SU-DHL-6 (cell line): Measurements from ENCODE around the gene NCAPG2.
"Not testable (repeated sequence)": the region's sequence is repeated elsewhere in the genome, so short reads cannot be mapped to it uniquely, and the experiment has no call there.

Experiments
- EZH2phosphoT487 ChIP-seq: fragments of 200-600 bp; sonication (generic), shearing (Covaris generic); conservative IDR thresholded peaks from 2 replicates; pipeline ENCODE4 v1.6.1; 2018; ENCODE audit warnings: mild to moderate bottlenecking, antibody characterized with exemption, low read length, moderate library complexity, mixed read lengths
- TF ChIP-seq, protein P1 (sequence below): fragments of 200-600 bp; sonication (generic); IDR thresholded peaks from one replicate; pipeline ENCODE4 v1.5.1; 2017; ENCODE audit warnings: antibody characterized with exemption, mild to moderate bottlenecking, low read length, moderate library complexity; ENCODE audit not compliant: insufficient read depth, poor library complexity, severe bottlenecking

DNA sequence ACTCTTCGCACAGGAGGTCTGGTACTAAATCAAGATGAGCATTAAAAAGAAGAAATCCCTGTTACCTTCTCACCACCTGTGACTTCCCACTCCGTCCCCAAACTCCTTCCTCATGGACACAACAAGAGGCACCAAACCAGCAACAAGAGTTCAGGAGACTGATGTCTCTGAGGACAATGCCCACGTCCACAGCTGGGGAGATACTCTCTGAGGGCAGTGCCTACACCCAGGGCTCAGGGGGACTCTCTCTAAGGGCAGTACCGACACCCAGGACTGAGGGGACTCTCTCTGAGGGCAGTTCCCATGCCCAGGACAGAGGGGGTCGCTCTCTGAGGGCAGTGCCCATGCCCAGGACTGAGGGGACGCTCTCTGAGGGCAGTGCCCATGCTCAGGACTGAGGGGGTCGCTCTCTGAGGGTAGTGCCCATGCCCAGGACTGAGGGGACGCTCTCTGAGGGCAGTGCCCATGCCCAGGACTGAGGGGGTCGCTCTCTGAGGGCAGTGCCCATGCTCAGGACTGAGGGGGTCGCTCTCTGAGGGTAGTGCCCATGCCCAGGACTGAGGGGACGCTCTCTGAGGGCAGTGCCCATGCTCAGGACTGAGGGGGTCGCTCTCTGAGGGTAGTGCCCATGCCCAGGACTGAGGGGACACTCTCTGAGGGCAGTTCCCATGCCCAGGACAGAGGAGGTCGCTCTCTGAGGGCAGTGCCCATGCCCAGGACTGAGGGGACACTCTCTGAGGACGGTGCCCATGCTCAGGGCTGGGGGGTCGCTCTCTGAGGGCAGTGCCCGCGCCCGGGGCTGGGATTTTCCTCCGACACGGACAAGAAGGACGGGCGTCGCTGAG lies 703 bp downstream of the NCAPG2 start:
- TF ChIP-seq, protein P1, sequence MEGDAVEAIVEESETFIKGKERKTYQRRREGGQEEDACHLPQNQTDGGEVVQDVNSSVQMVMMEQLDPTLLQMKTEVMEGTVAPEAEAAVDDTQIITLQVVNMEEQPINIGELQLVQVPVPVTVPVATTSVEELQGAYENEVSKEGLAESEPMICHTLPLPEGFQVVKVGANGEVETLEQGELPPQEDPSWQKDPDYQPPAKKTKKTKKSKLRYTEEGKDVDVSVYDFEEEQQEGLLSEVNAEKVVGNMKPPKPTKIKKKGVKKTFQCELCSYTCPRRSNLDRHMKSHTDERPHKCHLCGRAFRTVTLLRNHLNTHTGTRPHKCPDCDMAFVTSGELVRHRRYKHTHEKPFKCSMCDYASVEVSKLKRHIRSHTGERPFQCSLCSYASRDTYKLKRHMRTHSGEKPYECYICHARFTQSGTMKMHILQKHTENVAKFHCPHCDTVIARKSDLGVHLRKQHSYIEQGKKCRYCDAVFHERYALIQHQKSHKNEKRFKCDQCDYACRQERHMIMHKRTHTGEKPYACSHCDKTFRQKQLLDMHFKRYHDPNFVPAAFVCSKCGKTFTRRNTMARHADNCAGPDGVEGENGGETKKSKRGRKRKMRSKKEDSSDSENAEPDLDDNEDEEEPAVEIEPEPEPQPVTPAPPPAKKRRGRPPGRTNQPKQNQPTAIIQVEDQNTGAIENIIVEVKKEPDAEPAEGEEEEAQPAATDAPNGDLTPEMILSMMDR, result not testable (repeated sequence)
- not testable (repeated sequence) for TF ChIP-seq EZH2phosphoT487
